ENCODE data around the gene APBB2.
"Not testable (repeated sequence)": the region's sequence is repeated elsewhere in the genome, so short reads cannot be mapped to it uniquely, and the experiment has no call there.

The APBB2 gene

GRCh38 chr4:40924096-40924792, 290.1 kb downstream of the APBB2 start:
- DNase-seq, result peak; percentile 30

DNA sequence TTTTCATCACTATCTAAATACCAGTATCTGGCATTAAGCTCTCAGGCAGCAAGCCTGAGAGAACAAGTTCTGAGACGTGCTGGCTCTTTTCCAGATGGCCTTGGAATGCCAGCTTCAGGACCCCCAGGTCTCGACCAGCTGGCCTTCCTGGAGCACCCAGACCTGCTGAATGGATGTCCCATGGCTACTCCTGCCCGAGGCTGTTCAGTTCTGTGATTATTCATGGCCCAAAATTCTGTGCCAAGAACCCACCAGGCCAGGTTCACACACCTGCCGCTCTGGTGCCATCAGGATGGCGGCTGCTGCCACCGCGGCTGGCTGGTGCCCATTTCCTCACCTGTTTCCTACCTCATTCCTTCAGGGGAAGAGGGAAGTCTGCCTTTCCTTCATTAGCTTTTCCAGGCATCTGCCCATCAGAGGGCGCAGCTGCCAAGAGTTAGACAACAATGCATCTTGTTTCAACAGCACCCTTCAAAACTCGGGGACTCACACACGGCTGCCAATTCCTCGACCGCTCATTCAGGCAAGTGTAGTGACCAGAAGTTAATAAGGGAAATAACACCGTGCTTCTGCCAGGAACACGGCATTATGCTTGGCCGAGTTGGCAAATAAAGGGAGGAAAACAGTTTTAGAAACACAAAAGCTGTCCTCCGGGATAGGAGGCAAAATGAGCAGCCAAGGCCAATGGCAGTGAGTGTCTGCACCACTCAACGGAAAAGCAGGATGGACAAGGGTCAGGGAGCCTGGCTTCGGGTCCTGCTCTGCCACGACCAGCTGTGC, 290.8 kb downstream of the APBB2 start:
- no peak for DNase-seq

GRCh38 chr4:40919976-40920375, 294.4 kb downstream of the APBB2 start:
- not testable (repeated sequence) for DNase-seq

DNA sequence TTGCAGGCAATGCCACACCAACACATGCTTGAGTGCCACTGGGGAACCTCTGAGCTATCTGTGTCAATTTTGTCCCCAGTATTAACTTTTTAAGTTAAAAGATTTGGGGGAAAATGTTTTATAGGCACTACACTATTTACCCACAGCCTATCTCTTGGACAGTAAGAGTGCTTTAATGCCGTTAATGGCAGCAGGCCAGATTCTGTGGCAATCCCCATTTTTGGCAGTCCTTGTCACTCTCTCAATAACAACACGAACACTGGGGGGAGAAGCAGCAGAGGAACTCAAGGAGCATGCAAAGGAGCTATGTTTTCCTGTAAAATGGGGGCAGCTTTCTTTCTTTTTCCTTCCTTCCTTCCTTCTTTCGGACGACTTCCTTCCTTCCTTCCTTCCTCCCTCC, 296.0 kb downstream of the APBB2 start:
- DNase-seq, result no peak

- DNase-seq, result no peak
Observed at GRCh38 chr4:40916880-40917279, 297.5 kb downstream of the APBB2 start.

- DNase-seq, result no peak
Observed at GRCh38 chr4:40916218-40916555, 298.2 kb downstream of the APBB2 start.

- DNase-seq, result no peak
Observed at GRCh38 chr4:40915318-40916217, 298.8 kb downstream of the APBB2 start.

DNA sequence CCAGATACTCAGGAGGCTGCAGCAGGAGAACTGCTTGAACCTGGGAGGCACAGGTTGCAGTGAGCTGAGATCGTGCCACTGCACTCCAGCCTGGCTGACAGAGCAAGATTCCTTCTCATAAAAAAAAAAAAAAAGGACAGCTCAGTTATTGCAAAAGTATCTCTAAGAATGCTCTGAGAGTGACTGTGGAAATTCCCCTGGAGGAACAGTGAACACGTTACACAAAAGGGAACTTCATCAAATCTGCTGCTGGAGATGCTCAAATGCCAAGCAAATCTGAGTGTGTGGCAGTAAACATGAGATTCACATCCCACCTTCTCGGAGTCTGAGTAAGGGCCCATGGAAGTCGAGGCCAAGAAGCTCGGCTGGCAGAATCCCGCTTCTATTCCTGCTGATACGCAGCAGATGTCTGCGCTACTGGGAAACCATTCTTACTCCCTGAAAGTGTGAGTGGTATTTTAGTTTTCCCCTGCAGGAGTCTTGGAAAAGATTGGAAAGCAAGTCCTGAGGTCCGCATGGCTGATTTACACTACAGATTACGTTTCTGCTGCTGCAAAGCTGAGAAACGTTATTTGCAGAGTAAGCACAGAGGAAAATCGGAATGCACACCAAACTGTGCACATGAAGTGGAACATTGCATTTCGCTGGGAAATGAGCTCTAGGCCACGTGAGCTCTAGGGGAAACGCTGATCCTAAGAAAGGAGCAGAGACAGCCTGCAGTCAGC, 301.7 kb downstream of the APBB2 start:
- DNase-seq, result no peak

GRCh38 chr4:40910706-40911105, 303.6 kb downstream of the APBB2 start:
- DNase-seq, result no peak

GRCh38 chr4:40909363-40909876, 304.9 kb downstream of the APBB2 start:
- DNase-seq, result no peak

- DNase-seq, result peak; percentile 41
Observed at GRCh38 chr4:40908702-40909362, 305.5 kb downstream of the APBB2 start.

- no peak for DNase-seq
Observed at GRCh38 chr4:40908297-40908696, 306.0 kb downstream of the APBB2 start.

DNA sequence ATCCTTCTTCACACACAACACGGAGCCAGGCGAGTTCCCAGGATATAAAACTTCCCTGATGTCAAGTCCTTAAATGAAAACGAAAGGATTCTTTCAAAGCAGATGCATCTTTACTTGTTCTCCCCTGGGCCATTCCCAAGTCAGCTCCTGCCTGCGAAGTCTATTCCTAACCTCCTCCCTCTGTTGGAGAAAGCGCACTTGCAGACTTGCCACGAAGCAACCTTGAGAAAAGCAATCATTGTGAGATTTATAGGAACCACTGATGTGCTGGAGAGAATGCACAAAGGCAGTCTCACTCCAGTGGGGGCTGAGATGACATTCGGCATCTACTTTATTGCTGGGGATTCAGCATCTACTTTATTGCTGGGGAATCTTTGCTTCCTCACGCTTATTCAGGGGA, 308.9 kb downstream of the APBB2 start:
- no peak for DNase-seq

GRCh38 chr4:40900531-40900930, 313.8 kb downstream of the APBB2 start:
- DNase-seq, result not testable (repeated sequence)

- peak; percentile 25 for DNase-seq
Observed at GRCh38 chr4:40897557-40898203, 316.7 kb downstream of the APBB2 start.

DNA sequence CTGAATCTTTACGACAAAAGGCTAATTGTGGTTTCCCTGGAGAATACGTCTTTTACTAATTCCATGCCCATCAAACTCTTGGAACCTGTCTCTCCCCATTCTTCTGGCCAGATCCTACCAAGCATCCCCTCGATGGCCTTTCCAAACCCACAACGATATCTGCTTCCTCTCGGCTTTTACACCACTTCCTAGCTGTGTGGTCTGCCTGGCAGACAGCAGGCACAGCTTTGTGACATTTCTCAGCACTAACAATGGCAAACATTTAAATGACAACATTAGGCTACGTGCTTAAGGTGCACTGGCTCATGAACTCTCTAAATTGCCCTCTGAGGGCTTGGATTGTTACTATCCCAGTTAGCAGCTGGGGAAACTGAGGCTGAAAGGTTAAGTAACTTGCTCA, 323.6 kb downstream of the APBB2 start:
- DNase-seq, result no peak

GRCh38 chr4:40890199-40890598, 324.1 kb downstream of the APBB2 start:
- DNase-seq, result no peak

DNA sequence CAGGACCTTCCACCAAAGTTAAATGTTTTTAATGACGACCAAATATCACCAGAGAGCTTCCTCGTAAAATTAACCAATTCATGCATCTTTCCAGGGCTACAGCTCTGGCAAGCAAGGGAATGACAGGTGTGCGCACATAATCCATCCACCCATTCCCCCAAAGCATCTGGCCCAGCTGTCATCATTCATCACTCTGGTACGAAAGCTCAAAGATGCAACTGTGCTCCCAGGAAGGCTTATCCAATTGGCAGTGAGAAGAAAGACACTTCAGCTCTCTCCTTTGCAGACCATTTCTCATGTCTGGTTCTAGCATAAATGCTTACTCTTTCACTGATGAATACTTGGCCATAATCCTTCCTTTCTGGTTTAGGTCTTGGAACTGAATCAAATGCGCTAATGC, 325.4 kb downstream of the APBB2 start:
- DNase-seq, result no peak

- DNase-seq, result no peak
Observed at GRCh38 chr4:40887764-40888131, 326.6 kb downstream of the APBB2 start.

DNA sequence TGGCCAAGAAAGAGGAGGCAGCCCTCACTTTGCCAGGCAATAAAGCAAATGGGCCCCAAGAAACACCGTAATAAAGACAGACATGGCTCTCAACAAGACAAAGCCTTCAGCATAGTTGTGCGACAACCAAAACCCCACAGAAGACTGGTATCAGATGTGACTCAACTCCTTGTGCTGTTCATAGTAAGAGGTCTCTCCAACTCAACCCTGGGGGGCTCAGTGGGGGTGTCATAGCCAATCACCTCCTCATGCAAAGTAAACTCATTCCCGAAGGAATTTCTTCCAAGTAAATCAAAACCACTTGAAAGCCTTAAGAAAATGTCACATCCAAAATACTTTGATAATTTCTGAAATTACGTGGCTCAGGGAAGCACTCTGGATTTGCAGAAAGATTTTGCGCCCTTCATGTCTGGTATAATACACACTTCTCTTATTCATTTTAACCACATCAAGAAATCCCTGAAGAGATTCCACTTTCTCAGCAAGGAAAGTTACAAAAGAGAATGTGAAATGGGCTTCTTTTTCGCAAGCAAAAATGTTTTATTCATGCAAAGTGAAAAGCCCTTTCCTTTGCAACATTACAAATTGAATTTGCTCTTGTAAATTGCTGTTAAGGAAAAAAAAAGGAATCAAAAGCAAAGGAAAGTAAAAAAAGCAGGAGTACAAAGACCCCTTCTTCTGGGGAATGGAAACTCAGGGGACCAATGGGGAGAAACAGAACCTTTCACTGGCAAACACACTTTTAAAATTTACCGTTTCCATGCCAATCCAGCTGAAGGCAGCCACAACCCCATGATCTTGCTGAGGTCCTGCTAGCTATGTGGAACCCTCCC, 327.2 kb downstream of the APBB2 start:
- no peak for DNase-seq

GRCh38 chr4:40881851-40882250, 332.5 kb downstream of the APBB2 start:
- no peak for DNase-seq
